Caco-2 (cell line): ENCODE results near the gene CACNA1H. TPM values are rescaled to one million over a fixed set of nuclear protein-coding genes. Genes with fewer than 3 reads are reported as not detected.
"Not testable (repeated sequence)": the region's sequence is repeated elsewhere in the genome, so short reads cannot be mapped to it uniquely, and the experiment has no call there.

Experiments used
- BruUV-seq: library from RNA; stranded (reverse); fragments of 400-500 nt; replicated peaks from 2 replicates; lab custom pipeline; 2021; lab: Mats Ljungman, UMichigan
- CTCF ChIA-PET: fragments of 300-600 bp; sonication (Branson Sonifier 250); formaldehyde crosslinking; loops from one replicate; lab custom pipeline; 2022; ENCODE audit warnings: antibody characterized with exemption; lab: Charles Lee
- POLR2A ChIA-PET: fragments of 300-600 bp; sonication (Branson Sonifier 250); formaldehyde crosslinking; loops from one replicate; lab custom pipeline; 2022; ENCODE audit warnings: antibody characterized with exemption; lab: Charles Lee
- DNase-seq, 2 experiments: peaks; one replicate each; pipeline versions ENCODE4 v3.0.0 to v3.0.0-alpha.2; 2020 to 2022
- H3K27me3 ChIP-seq: replicated peaks from 2 replicates; pipeline ENCODE4 v1.6.0; 2011; ENCODE audit warnings: low read length; ENCODE audit not compliant: control insufficient read depth, insufficient read depth
- H3K36me3 ChIP-seq: 2 replicates; pipeline ENCODE4 v1.5.1; 2011; ENCODE audit warnings: low read length; ENCODE audit not compliant: control insufficient read depth, insufficient read depth
- H3K4me1 ChIP-seq: fragments of 250-450 bp; sonication (Bioruptor Pico); 2 replicates; pipeline ENCODE4 v1.5.1; 2020; ENCODE audit warnings: mild to moderate bottlenecking
- H3K4me3 ChIP-seq: 2 replicates; pipeline ENCODE4 v1.5.1; 2011; ENCODE audit warnings: low read depth, mild to moderate bottlenecking, control low read depth, low read length
- H3K9me3 ChIP-seq: fragments of 250-450 bp; sonication (Bioruptor Pico); 2 replicates; pipeline ENCODE4 v1.5.1; 2020; ENCODE audit warnings: mild to moderate bottlenecking, moderate library complexity
- H3K27ac Mint-ChIP-seq: one replicate; pipeline ENCODE4 v1.8.0; 2022; ENCODE audit warnings: mixed read lengths; ENCODE audit not compliant: unreplicated experiment
- H3K27me3 Mint-ChIP-seq: one replicate; pipeline ENCODE4 v1.8.0; 2022; ENCODE audit warnings: mixed read lengths; ENCODE audit not compliant: insufficient read depth, unreplicated experiment
- H3K36me3 Mint-ChIP-seq: one replicate; pipeline ENCODE4 v1.8.0; 2022; ENCODE audit warnings: mild to moderate bottlenecking, mixed read lengths; ENCODE audit not compliant: insufficient read depth, unreplicated experiment
- H3K4me1 Mint-ChIP-seq: one replicate; pipeline ENCODE4 v1.8.0; 2022; ENCODE audit warnings: low read depth, mixed read lengths; ENCODE audit not compliant: unreplicated experiment
- H3K4me3 Mint-ChIP-seq: one replicate; pipeline ENCODE4 v1.8.0; 2022; ENCODE audit warnings: mild to moderate bottlenecking, moderate library complexity, mixed read lengths; ENCODE audit not compliant: unreplicated experiment
- H3K9me3 Mint-ChIP-seq: one replicate; pipeline ENCODE4 v1.8.0; 2022; ENCODE audit warnings: mixed read lengths; ENCODE audit not compliant: unreplicated experiment
- intact Hi-C: fragments of 100-400 bp; cut with micrococcal nuclease; formaldehyde crosslinking; loops from one replicate; pipeline ENCODE4 v1.10.0; 2022; ENCODE audit not compliant: unreplicated experiment
- total RNA-seq: library from RNA; stranded (reverse); gene quantifications from 2 replicates; pipeline ENCODE4 v1.2.3, GENCODE V29; 2022
- TF ChIP-seq, protein P1 (sequence below), 2 experiments: fragments of 200-600 bp in 1 of 2; IDR thresholded peaks; 1 replicate in 1 of 2; 2 replicates in 1 of 2; pipeline versions ENCODE4 v1.5.1 to v1.8.0; 2011 to 2022; ENCODE audit warnings: antibody characterized with exemption in 1 of 2, control low read depth in 1 of 2, inconsistent platforms in 1 of 2, low read depth in 1 of 2, low read length in 1 of 2, mild to moderate bottlenecking in 1 of 2, moderate library complexity in 1 of 2; ENCODE audit not compliant: insufficient read depth in 1 of 2, severe bottlenecking in 1 of 2, unreplicated experiment in 1 of 2

CACNA1H gene
- total RNA-seq, 1 experiment from 2014 or later, result 5.1 TPM

DNA sequence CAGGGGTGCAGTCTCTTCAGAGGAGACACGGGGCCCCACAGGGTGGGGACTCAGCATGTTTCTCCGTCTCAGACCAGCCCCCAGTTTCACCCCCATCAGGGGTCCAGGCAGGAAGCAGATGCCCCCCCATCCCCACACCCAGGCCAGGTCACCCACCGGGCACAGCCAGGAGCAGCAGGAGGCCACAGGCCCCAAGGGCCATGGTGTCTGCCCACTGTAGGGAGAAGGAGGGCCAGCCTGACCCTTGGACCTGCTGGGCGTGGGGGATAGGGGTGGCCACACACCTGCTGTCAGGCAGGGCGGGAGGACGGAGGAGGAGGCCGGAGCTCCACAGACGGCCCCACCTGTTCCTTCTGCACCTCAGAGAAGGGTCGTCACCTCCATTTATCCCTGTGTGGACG, 72.1 kb downstream of the CACNA1H start, which contains the start of gene TPSG1:
TSS of gene TPSG1 (minus strand) at position 218 of the 401 bp plus-strand sequence. CDS start at position 202, 16 bp downstream.
- CTCF ChIA-PET, result no interaction called here
- no peaks in the 10 kb centered on the region for H3K4me1 ChIP-seq
- POLR2A ChIA-PET, result no interaction called here
- Mint-ChIP-seq H3K36me3 (no peaks in the 10 kb centered on the region), H3K4me3 (no peak within 1 kb of the TSS), H3K9me3 (no peaks in the 10 kb centered on the region), H3K27me3 (peaks cover 2% of the 10 kb centered on the region), H3K4me1 (no peaks in the 10 kb centered on the region), H3K27ac (no peak within 1 kb of the TSS)
- TF ChIP-seq, protein P1, sequence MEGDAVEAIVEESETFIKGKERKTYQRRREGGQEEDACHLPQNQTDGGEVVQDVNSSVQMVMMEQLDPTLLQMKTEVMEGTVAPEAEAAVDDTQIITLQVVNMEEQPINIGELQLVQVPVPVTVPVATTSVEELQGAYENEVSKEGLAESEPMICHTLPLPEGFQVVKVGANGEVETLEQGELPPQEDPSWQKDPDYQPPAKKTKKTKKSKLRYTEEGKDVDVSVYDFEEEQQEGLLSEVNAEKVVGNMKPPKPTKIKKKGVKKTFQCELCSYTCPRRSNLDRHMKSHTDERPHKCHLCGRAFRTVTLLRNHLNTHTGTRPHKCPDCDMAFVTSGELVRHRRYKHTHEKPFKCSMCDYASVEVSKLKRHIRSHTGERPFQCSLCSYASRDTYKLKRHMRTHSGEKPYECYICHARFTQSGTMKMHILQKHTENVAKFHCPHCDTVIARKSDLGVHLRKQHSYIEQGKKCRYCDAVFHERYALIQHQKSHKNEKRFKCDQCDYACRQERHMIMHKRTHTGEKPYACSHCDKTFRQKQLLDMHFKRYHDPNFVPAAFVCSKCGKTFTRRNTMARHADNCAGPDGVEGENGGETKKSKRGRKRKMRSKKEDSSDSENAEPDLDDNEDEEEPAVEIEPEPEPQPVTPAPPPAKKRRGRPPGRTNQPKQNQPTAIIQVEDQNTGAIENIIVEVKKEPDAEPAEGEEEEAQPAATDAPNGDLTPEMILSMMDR (IDR thresholded peaks at IDR 0.05; ENCODE audit: insufficient read depth in 1 of 2, low read depth in 1 of 2, low read length in 1 of 2, severe bottlenecking in 1 of 2, unreplicated experiment in 1 of 2), result no peak
- DNase-seq, result no peak
- H3K27me3 ChIP-seq, result no peaks in the 10 kb centered on the region
- H3K36me3 ChIP-seq, result no peaks in the 10 kb centered on the region
- no TSS peak for BruUV-seq
- H3K4me3 ChIP-seq, result no peak within 1 kb of the TSS
- intact Hi-C loops, result no loop called here
- no peaks in the 10 kb centered on the region for H3K9me3 ChIP-seq

DNA sequence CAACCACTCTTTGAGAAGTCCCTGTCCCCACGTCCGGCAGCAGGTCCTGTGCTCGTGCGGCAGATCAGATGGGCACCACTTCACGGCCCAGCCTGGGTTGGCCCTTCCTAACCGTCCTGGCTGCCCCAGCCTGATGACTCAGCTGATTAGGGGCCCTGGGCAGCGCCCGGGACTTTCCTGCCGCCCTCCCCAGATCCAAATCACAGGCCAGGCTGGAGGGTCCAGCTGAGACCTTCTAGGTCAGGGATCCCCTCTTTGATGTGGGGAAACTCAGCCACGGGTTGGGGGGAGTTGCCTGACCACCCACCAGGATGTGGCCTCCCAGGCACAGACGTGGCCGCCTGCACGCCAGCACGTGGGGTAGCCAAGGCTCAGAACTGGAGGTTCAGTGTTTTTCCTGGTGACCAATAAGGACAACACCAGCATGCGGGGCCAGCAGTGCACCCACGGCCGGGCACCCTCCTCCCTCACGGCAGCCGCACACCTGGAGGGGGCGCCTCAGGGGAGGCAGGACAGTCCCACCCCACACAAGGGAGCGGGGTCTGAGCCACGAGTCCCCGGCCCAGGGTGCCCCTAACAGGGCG, 72.9 kb downstream of the CACNA1H start:
- H3K9me3 ChIP-seq, H3K4me3 Mint-ChIP-seq, BruUV-seq, H3K27ac Mint-ChIP-seq, intact Hi-C loops, H3K4me1 ChIP-seq, H3K4me3 ChIP-seq, H3K4me1 Mint-ChIP-seq, H3K27me3 Mint-ChIP-seq, H3K36me3 ChIP-seq, H3K27me3 ChIP-seq, DNase-seq, CTCF ChIA-PET, H3K9me3 Mint-ChIP-seq, H3K36me3 Mint-ChIP-seq, POLR2A ChIA-PET: not testable (repeated sequence)

DNA sequence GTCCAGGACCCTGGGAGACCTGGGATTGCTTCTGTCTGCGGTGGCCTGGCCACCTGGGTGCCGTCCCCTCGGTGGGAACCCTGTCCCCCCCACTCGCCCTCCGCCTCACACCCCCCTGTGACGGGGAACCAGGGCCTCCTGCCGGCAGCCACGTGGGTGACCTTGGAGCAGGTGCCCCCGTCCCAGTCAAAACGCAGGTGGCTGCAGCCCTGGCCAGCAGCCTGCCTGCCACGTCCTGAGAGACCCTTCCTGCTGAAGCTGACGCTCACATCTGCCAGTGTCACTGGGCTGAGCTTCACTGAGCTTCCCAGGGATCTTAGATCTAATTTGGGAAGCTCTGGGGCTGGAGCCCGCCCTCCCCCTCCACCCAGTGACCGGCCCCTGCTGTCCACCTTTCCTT, 73.8 kb downstream of the CACNA1H start:
- H3K27me3 Mint-ChIP-seq, H3K36me3 ChIP-seq, H3K9me3 Mint-ChIP-seq, POLR2A ChIA-PET, H3K4me3 ChIP-seq, H3K36me3 Mint-ChIP-seq, CTCF ChIA-PET, DNase-seq, intact Hi-C loops, H3K4me3 Mint-ChIP-seq, H3K4me1 ChIP-seq, H3K9me3 ChIP-seq, H3K27me3 ChIP-seq, H3K4me1 Mint-ChIP-seq, BruUV-seq, H3K27ac Mint-ChIP-seq: not testable (repeated sequence)

DNA sequence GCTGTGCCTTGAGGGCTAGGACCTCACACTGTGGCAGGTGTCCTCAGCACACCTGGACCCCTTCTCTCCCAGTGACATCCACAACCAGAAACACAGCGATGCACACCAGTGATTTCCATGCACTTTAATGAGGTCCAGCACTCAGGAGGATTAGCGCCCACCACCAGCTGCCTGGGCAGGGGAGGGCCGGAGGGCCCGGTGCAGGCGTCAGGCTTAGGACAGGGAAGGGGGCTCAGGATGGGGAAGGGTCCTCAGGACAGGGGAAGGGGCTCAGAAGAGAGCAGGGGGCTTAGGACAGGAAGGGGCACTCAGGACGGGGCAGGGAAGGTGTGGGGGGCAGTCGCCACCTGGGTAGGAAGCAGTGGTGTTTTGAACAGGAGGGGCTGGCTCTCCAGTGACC, 75.3 kb downstream of the CACNA1H start:
- H3K9me3 Mint-ChIP-seq, H3K27me3 Mint-ChIP-seq, H3K4me1 ChIP-seq, BruUV-seq, H3K36me3 ChIP-seq, H3K4me3 Mint-ChIP-seq, H3K9me3 ChIP-seq, POLR2A ChIA-PET, H3K36me3 Mint-ChIP-seq, H3K27ac Mint-ChIP-seq, H3K27me3 ChIP-seq, H3K4me3 ChIP-seq, DNase-seq, CTCF ChIA-PET, H3K4me1 Mint-ChIP-seq, intact Hi-C loops: not testable (repeated sequence)

DNA sequence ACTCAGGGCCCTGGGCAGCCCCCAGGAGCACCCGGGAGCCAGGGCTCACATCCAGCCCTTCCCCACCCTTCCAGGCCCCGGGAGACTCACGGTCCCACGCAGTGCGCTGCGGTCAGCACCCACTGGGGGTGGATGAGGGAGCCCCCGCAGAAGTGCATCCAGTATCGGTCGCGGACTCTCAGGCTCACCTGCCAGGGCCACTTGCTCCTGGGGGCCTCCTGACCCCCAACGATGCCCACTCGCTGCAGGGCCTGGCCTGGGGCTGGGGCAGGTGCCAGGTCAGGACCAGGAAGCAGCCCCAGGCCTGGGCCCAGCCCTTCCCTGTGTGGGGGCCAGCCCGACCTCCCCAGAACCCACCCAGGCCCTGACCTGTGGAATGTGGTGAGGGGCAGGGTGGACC, 76.6 kb downstream of the CACNA1H start:
- H3K27me3 ChIP-seq, POLR2A ChIA-PET, H3K4me1 Mint-ChIP-seq, H3K4me1 ChIP-seq, CTCF ChIA-PET, H3K9me3 Mint-ChIP-seq, BruUV-seq, H3K27me3 Mint-ChIP-seq, H3K9me3 ChIP-seq, intact Hi-C loops, H3K4me3 Mint-ChIP-seq, DNase-seq, H3K4me3 ChIP-seq, H3K36me3 Mint-ChIP-seq, H3K27ac Mint-ChIP-seq, H3K36me3 ChIP-seq: not testable (repeated sequence)

DNA sequence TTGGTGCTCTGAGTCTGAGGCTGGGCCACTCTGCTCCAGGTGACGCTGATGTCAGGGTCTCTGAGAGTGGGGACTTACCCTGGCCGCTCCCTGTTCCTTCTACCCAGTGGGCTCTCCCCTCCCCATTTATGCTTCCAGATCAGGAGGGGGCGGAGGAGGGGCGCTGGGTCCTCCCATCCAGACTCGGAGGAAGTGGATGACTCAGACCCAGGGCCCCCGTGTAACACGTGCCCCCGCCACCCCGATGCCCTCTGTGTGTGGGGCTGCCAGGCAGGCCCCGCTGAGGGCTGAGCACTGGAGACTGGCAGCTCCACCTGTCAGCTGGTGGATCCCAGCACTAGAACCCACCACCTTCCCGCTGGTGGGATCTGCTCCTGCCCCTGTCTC, 77.2 kb downstream of the CACNA1H start, which contains the start of gene TPSB2:
TSS of gene TPSB2 (minus strand) at position 101 of the 387 bp plus-strand sequence. CDS start 233 bp downstream, outside the sequence.
- POLR2A ChIA-PET, H3K27me3 ChIP-seq, H3K9me3 Mint-ChIP-seq, H3K36me3 Mint-ChIP-seq, H3K4me1 Mint-ChIP-seq, H3K9me3 ChIP-seq, H3K27ac Mint-ChIP-seq, BruUV-seq, H3K27me3 Mint-ChIP-seq, H3K36me3 ChIP-seq, intact Hi-C loops, H3K4me3 Mint-ChIP-seq, H3K4me3 ChIP-seq, CTCF ChIA-PET, H3K4me1 ChIP-seq, DNase-seq: not testable (repeated sequence)
